Inferior parietal cortex (tissue), 1 donor: Measurements from ENCODE around the gene AR.

Experiments
- DNase-seq: peaks from one replicate; pipeline ENCODE4 v3.0.0-alpha.2; 2016; ENCODE audit errors: extremely low spot score

The AR gene

GRCh38 chrX:67568769-67569168 lies 24.9 kb downstream of the AR start:
- no peak for DNase-seq

DNA sequence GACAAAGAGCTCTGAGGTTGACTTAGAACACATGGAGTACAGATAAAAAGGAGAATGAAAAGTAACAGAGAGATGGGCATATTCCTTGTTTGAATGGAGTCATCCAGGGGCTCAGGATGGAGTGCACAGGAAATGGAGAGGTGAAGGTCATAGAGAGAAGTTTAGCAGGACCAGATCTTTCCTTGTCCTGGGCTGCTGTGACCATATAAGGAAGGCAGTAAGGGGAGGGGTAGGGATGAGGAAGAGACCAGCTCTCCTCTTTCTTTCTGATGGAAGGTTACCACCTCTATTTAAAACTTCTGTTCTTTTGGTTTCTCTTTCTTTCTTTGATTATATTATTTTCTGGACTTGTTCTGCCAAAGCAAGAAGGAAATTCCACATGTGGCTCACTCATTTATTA lies 27.0 kb downstream of the AR start:
- DNase-seq: no peak

DNA sequence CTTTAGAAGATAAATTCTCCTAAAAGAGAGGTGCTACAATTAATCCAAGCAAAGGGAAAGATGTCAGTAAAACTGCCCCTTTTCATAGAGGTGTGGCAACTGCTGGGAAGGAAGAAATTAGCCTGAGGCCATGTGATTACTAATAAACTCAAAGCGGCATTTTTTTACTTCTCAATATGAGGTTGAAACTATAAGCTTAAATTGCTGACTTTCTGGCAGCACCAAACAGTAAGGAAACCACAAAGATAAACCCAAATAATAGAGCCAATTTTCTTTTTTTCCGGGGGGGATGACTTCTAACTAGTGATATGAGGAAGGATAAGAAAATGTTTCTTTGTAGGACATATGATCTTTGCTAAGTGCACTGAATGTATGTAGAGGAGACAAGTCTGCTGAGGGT lies 30.9 kb downstream of the AR start:
- no peak for DNase-seq

GRCh38 chrX:67582436-67582835 lies 38.6 kb downstream of the AR start:
- DNase-seq: no peak

GRCh38 chrX:67583171-67583570 lies 39.4 kb downstream of the AR start:
- no peak for DNase-seq

DNA sequence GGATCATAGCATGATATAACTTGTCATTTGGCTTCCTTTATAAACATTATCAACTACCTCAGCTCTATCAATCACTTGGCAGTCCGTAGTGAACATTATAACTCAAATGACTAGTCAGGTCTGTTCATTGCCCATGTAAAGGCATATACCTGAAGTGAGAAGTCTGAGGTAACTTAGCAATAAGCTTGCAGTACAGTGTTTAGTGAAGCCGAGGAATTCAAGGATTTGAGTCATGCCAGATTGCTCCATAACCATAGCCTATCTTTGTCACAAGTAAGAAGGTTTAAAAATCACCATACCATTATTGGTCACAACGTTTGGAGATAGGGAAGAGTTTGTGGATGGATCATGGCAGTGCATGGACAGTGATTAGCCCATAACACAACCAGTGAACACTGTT lies 41.6 kb downstream of the AR start:
- no peak for DNase-seq

- DNase-seq: no peak
These were observed 44.3 kb downstream of the AR start for GRCh38 chrX:67587946-67588624.

GRCh38 chrX:67596839-67597790 lies 53.3 kb downstream of the AR start:
- DNase-seq: no peak

DNA sequence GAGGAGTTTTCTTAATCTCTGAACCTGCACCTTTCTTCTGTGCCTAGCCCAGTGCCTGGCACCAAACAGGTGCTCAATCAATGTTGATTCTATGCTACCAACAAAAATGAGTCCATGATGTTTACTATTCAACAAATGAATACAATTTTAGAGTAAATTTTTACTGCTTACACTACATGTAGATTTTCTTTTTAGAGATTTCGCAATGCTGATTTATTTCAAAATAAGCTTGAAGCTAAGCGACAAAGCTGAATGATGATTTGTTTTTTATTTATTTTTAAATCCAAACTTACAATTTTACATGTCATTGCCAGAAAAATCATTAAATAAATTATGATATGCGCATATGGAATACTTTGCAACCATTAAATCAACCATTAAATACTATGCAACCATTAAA lies 55.7 kb downstream of the AR start:
- DNase-seq: no peak

DNA sequence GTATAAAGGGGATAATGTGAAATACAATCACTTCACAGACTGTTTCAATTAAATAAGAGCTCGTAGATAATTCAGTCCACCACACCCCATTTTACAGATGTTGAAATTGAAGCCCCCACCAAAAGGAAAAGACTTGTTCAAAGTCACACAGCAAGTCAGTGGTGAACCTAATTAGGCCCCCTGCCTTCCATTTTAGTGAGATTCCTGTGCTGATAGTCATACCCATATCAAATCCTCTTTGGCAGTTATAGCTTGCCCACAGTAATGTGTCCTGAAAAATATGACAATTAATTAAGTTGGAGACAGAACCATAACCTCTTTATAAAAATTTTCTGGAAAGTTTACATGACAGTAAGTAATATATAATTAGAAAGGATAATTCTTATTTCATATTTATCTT lies 58.0 kb downstream of the AR start:
- no peak for DNase-seq

GRCh38 chrX:67604979-67605703 lies 61.3 kb downstream of the AR start:
- DNase-seq: no peak

- no peak for DNase-seq
These were observed 63.6 kb downstream of the AR start for GRCh38 chrX:67607466-67607865.

DNA sequence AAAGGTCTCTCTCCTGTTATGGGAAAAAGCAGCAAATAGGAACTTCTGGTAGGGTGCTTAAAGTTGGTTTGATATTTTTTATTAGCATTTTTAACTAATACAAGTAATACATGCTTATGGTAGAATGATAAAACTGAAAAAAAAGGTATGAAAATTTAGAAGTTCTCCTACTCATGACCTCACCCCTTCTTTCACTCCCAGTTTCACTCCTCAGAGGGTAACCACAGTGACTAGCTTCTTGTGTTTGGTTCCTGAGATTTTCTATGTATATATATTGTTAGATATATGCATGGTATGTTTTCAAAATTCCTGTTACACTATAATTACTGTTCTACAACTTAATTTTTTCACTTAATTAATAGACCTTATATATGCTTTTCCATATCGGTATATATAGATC lies 66.5 kb downstream of the AR start:
- no peak for DNase-seq

DNA sequence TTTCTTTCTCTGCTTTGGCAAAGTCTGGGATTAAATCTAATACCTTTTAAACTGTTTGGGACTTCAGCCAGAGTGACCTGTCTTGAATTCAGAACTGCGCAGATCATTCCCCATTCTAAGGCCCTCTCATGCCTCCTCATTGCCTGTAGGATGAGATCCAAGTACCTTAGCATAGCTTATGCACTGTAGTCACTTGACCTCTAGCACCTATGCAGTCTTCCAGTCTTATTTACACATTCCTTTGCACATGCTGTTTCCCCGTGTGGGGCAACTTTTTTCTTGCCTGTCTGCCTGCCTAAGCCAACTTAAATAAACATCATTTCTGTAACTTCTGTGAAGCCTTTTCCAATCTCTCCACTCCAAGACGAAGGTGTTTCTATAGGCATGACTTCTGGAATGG lies 68.4 kb downstream of the AR start:
- DNase-seq: no peak

DNA sequence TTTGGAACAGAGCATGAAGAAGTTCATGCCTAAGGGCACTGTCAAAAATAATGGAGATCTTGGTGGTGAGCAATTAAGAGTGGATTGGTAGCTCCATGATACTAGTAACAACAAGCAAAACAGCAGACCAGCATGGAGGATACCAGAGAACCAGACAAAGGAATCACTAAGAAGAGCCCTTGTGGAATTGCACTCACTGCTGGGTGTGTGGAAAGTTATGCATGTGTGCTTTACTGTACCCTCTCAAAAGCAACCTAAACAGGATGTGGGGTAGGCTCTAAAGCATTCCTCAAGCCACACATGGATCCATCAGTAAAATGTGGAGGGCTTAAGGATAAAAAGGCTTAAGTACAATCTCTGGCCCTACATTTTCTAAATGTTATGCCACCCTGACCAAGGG lies 69.5 kb downstream of the AR start:
- no peak for DNase-seq

DNA sequence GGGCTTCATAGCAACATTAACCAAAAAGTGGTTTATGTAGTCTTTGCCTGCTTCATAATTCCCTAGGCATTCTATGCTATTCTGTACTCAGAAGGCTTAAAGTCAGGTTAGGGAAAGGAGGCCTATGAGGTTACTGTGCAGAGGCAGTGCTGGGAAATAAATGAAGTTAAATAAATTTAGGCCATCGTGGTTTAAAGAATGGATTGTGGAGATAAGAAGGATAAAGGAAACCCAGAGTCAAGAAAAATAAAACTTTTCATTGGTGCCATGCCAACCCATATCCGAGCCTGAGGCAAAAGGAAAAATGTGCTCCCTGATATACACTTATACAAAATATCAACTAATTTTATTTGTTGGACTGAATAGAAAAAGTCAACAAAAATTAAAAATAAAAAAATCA lies 70.2 kb downstream of the AR start:
- DNase-seq: no peak

- no peak for DNase-seq
These were observed 70.6 kb downstream of the AR start for GRCh38 chrX:67614423-67614822.

DNA sequence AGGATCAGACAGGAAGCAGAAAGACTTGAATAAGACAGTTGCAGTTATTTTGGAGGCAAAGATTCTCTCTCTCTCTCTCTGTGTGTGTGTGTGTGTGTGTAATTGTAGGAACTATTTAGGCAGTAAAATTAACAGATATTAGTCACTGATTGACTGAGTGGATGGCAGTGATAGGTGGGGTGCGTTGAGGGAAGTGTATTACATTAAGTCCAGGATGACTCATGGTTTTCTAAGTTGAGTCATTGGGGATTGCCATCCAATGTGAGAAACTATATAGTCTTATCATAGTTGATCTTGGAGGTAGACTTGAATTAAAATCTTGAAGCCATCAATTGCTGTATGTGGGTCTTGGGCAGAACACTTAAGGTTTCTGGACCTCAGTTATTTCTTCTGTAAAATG lies 75.4 kb downstream of the AR start:
- DNase-seq: no peak

- DNase-seq: no peak
These were observed 78.3 kb downstream of the AR start for GRCh38 chrX:67622053-67622585.

DNA sequence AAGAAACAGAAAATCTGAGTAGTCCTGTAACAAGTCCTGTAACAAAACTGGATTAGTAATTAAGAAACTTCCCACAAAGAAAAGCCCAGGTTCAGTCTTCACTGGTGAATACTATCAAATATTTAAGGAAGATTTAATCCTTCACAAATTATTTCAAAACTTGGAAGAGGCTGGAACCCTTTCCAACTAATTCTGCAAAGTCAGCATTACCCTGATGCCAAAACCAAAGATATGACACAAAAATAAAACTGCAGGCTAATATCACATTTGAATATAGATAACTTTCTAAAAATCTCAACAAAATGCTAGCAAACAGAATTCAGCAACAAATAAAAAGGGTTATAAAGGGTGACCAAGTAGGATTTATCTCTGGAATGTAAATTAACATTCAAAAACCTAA lies 80.5 kb downstream of the AR start:
- no peak for DNase-seq

DNA sequence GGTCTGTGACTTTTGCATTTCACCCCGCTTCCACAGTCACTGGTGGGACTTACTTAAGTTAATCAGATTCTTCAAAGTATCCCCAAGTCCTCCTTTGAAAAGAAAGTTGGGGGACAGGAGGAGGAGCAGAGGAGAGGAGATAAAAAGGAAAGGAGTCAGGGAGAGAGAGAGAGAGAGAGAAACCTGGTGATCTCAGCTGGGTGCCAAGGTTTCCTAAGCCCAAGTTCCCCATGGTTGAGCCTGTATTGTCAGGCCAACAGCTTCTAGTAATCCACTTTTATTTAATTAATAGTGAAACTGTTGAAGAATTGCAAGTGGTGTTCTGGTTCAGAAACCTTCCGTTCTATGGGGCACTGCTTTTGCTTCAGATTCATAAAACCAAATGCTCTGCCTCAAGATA lies 91.6 kb downstream of the AR start:
- DNase-seq: no peak

DNA sequence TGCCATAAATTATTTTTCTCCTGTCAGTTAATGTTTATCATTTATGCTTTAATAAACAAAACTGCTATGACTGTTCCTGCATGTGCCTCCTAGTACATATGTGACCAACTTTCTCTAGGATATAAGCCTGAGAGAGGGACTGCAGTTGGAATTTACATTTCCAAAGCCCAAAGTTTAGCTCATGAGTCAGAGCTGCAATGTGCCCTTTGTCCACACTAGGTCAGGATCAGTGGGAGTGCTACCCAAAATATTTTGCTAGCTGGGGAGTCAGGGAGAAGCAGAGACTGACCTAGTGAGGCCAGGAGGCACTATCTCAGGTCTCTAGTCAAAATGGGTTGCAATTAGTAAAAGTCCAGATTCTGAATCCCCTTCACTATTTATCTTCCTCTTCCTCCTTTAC lies 92.7 kb downstream of the AR start:
- no peak for DNase-seq
